K562 (cell line): ENCODE data around the gene ARHGAP33. TPM values are rescaled to one million over a fixed set of nuclear protein-coding genes. Genes with fewer than 3 reads are reported as not detected.

Source experiments
- CEBPG ChIP-seq, 3 experiments: fragments of 200-800 bp in 1 of 3; sonication (Bioruptor generic) in 1 of 3; sonication (generic) in 1 of 3; formaldehyde crosslinking in 1 of 3; IDR thresholded peaks in 2 of 3; conservative IDR thresholded peaks in 1 of 3; 2 replicates each; pipeline versions ENCODE4 v1.6.1 to v1.8.0; 2016 to 2022; ENCODE audit warnings: missing compliant biosample characterization in 2 of 3, missing genetic modification characterization in 2 of 3, mild to moderate bottlenecking in 1 of 3, missing genetic modification reagents in 1 of 3
- HNRNPUL1 ChIP-seq: fragments of 200-400 bp; formaldehyde crosslinking; IDR thresholded peaks from 2 replicates; pipeline ENCODE4 v1.6.1; 2017; ENCODE audit warnings: low read length
- MECOM ChIP-seq: fragments of 250-450 bp; sonication (Bioruptor Pico); IDR thresholded peaks from 2 replicates; pipeline ENCODE4 v1.8.0; 2022; ENCODE audit warnings: inconsistent platforms
- NR2F6 ChIP-seq: fragments of 450-650 bp; formaldehyde crosslinking; IDR thresholded peaks from 2 replicates; pipeline ENCODE4 v1.4.0; 2020; ENCODE audit warnings: mild to moderate bottlenecking
- PHTF2 ChIP-seq: fragments of 250-450 bp; sonication (Bioruptor Pico); IDR thresholded peaks from 2 replicates; pipeline ENCODE4 v1.5.0; 2021; ENCODE audit warnings: mild to moderate bottlenecking
- RFX1 ChIP-seq: fragments of 450-650 bp; IDR thresholded peaks from 2 replicates; pipeline ENCODE4 v1.6.1; 2016; ENCODE audit warnings: mild to moderate bottlenecking, moderate library complexity
- SAFB2 ChIP-seq: fragments of 200-400 bp; formaldehyde crosslinking; IDR thresholded peaks from 2 replicates; pipeline ENCODE4 v1.6.1; 2018; ENCODE audit warnings: borderline replicate concordance, low read length, low read depth, moderate library complexity; ENCODE audit not compliant: severe bottlenecking
- SMARCE1 ChIP-seq: fragments of 450-650 bp; IDR thresholded peaks from 2 replicates; pipeline ENCODE4 v1.7.1; 2016; ENCODE audit warnings: mild to moderate bottlenecking
- ZFPM2 ChIP-seq: fragments of 250-450 bp; sonication (Bioruptor Pico); IDR thresholded peaks from 2 replicates; pipeline ENCODE4 v1.5.1; 2022; ENCODE audit warnings: mild to moderate bottlenecking
- ZNF41 ChIP-seq: fragments of 250-450 bp; sonication (Bioruptor Pico); conservative IDR thresholded peaks from 2 replicates; pipeline ENCODE4 v1.4.0; 2020; ENCODE audit warnings: mild to moderate bottlenecking
- polyA plus RNA-seq, 8 experiments: library from polyadenylated mRNA; depleted of rRNA in 4 of 8; stranded (reverse) in 5 of 8; unstranded in 3 of 8; fragments of >200 nt; fragmentation: Nextera tagmentation in 2 of 8; fragmentation: Illumina TruSeq in 1 of 8; extraction: Ambion mirVana in 2 of 8; extraction: Trizol in 1 of 8; gene quantifications; 2 replicates each; pipeline versions ENCODE4 v1.2.1 to v1.2.3, GENCODE V29; 2011 to 2014; ENCODE audit warnings: inconsistent platforms in 1 of 8, missing spikeins in 1 of 8
- total RNA-seq, 7 experiments: library from RNA; depleted of rRNA in 6 of 7; stranded (reverse); fragments of >200 nt in 6 of 7; fragmentation: Illumina TruSeq in 2 of 7; extraction: Trizol in 2 of 7; gene quantifications; 2 replicates each; pipeline versions ENCODE4 v1.2.1 to v1.2.3, GENCODE V29; 2011 to 2021; ENCODE audit warnings: low replicate concordance in 1 of 7
- TF ChIP-seq, protein P1 (sequence below), 2 experiments: fragments of 450-650 bp in 1 of 2; sonication (generic) in 1 of 2; formaldehyde crosslinking in 1 of 2; IDR thresholded peaks in 1 of 2; conservative IDR thresholded peaks in 1 of 2; 2 replicates each; pipeline versions ENCODE4 v1.6.1 to v1.8.1; 2016 to 2023; ENCODE audit warnings: mild to moderate bottlenecking in 2 of 2, moderate library complexity in 2 of 2, inconsistent platforms in 1 of 2, missing genetic modification reagents in 1 of 2
- TF ChIP-seq, protein P2 (sequence below): fragments of 200-600 bp; sonication (generic); IDR thresholded peaks from one replicate; pipeline ENCODE4 v1.6.1; 2012; ENCODE audit warnings: mild to moderate bottlenecking, low read depth, low read length, inconsistent platforms
- TF ChIP-seq, protein P3 (sequence below), 2 experiments: fragments of 450-650 bp in 1 of 2; sonication (generic) in 1 of 2; formaldehyde crosslinking; conservative IDR thresholded peaks; 2 replicates each; pipeline versions ENCODE4 v1.4.0 to v1.8.1; 2020 to 2022; ENCODE audit warnings: mild to moderate bottlenecking in 1 of 2, missing genetic modification reagents in 1 of 2

ARHGAP33 gene
- total and polyA plus RNA-seq, 9 of the 15 experiments (the other 6 are each of a cell fraction or from before 2014, with no cell fraction given) = 0.06 to 26.6 (median 1.6) TPM; not detected in 1

- TF ChIP-seq MECOM (CRISPR knock-in tag) = no peak
- no peak for TF ChIP-seq PHTF2 (CRISPR knock-in tag)
- no peak for TF ChIP-seq ZNF41
- TF ChIP-seq CEBPG (CRISPR knock-in tag; IDR thresholded peaks at IDR 0.05) = peak; percentile 90
- peak; percentile 54 to 63; a peak in 2 of 4 replicates for TF ChIP-seq CEBPG (tag; conservative IDR thresholded peaks at IDR 0.05 in 1 of 2, IDR thresholded peaks at IDR 0.05 in 1 of 2)
- TF ChIP-seq RFX1 = no peak
- TF ChIP-seq, protein P1, sequence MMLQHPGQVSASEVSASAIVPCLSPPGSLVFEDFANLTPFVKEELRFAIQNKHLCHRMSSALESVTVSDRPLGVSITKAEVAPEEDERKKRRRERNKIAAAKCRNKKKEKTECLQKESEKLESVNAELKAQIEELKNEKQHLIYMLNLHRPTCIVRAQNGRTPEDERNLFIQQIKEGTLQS (IDR thresholded peaks at IDR 0.05) = peak; percentile 68
- TF ChIP-seq, protein P1 (CRISPR knock-in tag; conservative IDR thresholded peaks at IDR 0.05) = no peak
- 0 out of 2 replicates have a peak, but pooled peaks have one; percentile 24 for TF ChIP-seq SMARCE1
- no peak for TF ChIP-seq HNRNPUL1
- TF ChIP-seq SAFB2 = no peak
- no peak for TF ChIP-seq ZFPM2 (CRISPR knock-in tag)
- TF ChIP-seq, protein P2, sequence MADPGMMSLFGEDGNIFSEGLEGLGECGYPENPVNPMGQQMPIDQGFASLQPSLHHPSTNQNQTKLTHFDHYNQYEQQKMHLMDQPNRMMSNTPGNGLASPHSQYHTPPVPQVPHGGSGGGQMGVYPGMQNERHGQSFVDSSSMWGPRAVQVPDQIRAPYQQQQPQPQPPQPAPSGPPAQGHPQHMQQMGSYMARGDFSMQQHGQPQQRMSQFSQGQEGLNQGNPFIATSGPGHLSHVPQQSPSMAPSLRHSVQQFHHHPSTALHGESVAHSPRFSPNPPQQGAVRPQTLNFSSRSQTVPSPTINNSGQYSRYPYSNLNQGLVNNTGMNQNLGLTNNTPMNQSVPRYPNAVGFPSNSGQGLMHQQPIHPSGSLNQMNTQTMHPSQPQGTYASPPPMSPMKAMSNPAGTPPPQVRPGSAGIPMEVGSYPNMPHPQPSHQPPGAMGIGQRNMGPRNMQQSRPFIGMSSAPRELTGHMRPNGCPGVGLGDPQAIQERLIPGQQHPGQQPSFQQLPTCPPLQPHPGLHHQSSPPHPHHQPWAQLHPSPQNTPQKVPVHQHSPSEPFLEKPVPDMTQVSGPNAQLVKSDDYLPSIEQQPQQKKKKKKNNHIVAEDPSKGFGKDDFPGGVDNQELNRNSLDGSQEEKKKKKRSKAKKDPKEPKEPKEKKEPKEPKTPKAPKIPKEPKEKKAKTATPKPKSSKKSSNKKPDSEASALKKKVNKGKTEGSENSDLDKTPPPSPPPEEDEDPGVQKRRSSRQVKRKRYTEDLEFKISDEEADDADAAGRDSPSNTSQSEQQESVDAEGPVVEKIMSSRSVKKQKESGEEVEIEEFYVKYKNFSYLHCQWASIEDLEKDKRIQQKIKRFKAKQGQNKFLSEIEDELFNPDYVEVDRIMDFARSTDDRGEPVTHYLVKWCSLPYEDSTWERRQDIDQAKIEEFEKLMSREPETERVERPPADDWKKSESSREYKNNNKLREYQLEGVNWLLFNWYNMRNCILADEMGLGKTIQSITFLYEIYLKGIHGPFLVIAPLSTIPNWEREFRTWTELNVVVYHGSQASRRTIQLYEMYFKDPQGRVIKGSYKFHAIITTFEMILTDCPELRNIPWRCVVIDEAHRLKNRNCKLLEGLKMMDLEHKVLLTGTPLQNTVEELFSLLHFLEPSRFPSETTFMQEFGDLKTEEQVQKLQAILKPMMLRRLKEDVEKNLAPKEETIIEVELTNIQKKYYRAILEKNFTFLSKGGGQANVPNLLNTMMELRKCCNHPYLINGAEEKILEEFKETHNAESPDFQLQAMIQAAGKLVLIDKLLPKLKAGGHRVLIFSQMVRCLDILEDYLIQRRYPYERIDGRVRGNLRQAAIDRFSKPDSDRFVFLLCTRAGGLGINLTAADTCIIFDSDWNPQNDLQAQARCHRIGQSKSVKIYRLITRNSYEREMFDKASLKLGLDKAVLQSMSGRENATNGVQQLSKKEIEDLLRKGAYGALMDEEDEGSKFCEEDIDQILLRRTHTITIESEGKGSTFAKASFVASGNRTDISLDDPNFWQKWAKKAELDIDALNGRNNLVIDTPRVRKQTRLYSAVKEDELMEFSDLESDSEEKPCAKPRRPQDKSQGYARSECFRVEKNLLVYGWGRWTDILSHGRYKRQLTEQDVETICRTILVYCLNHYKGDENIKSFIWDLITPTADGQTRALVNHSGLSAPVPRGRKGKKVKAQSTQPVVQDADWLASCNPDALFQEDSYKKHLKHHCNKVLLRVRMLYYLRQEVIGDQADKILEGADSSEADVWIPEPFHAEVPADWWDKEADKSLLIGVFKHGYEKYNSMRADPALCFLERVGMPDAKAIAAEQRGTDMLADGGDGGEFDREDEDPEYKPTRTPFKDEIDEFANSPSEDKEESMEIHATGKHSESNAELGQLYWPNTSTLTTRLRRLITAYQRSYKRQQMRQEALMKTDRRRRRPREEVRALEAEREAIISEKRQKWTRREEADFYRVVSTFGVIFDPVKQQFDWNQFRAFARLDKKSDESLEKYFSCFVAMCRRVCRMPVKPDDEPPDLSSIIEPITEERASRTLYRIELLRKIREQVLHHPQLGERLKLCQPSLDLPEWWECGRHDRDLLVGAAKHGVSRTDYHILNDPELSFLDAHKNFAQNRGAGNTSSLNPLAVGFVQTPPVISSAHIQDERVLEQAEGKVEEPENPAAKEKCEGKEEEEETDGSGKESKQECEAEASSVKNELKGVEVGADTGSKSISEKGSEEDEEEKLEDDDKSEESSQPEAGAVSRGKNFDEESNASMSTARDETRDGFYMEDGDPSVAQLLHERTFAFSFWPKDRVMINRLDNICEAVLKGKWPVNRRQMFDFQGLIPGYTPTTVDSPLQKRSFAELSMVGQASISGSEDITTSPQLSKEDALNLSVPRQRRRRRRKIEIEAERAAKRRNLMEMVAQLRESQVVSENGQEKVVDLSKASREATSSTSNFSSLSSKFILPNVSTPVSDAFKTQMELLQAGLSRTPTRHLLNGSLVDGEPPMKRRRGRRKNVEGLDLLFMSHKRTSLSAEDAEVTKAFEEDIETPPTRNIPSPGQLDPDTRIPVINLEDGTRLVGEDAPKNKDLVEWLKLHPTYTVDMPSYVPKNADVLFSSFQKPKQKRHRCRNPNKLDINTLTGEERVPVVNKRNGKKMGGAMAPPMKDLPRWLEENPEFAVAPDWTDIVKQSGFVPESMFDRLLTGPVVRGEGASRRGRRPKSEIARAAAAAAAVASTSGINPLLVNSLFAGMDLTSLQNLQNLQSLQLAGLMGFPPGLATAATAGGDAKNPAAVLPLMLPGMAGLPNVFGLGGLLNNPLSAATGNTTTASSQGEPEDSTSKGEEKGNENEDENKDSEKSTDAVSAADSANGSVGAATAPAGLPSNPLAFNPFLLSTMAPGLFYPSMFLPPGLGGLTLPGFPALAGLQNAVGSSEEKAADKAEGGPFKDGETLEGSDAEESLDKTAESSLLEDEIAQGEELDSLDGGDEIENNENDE = no peak
- TF ChIP-seq, protein P3, sequence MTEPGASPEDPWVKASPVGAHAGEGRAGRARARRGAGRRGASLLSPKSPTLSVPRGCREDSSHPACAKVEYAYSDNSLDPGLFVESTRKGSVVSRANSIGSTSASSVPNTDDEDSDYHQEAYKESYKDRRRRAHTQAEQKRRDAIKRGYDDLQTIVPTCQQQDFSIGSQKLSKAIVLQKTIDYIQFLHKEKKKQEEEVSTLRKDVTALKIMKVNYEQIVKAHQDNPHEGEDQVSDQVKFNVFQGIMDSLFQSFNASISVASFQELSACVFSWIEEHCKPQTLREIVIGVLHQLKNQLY (CRISPR knock-in tag; conservative IDR thresholded peaks at IDR 0.05) = no peak
- no peak for TF ChIP-seq NR2F6 (CRISPR knock-in tag)
Observed at GRCh38 chr19:35757231-35757748, 18.1 kb upstream of the ARHGAP33 start (continued).
